Astrocyte (in vitro differentiated cells and primary cell): ENCODE data around the gene TVP23A.
"Not testable (repeated sequence)": the region's sequence is repeated elsewhere in the genome, so short reads cannot be mapped to it uniquely, and the experiment has no call there.

Experiments
- CTCF ChIP-seq: IDR thresholded peaks from 2 replicates; pipeline ENCODE4 v1.5.1; 2011; ENCODE audit warnings: low read depth, mild to moderate bottlenecking, inconsistent platforms, low read length, moderate library complexity; ENCODE audit not compliant: insufficient read depth
- EZH2 ChIP-seq: IDR thresholded peaks from 2 replicates; pipeline ENCODE4 v1.6.1; 2012; ENCODE audit warnings: mild to moderate bottlenecking, low read length, inconsistent platforms; ENCODE audit not compliant: insufficient read depth

GRCh38 chr16:10829390-10830098, 10.9 kb upstream of the TVP23A start:
- not testable (repeated sequence) for TF ChIP-seq CTCF, EZH2
